COLO668 (cell line): ENCODE data around the gene FOXRED2.
A peak's percentile ranks its signal among the peaks of the same experiment; 100 is the strongest.

Source experiments
- DNase-seq: peaks from one replicate; lab custom pipeline; 2025; ENCODE audit not compliant: unreplicated experiment; lab: John Stamatoyannopoulos, UW

The FOXRED2 gene

DNA sequence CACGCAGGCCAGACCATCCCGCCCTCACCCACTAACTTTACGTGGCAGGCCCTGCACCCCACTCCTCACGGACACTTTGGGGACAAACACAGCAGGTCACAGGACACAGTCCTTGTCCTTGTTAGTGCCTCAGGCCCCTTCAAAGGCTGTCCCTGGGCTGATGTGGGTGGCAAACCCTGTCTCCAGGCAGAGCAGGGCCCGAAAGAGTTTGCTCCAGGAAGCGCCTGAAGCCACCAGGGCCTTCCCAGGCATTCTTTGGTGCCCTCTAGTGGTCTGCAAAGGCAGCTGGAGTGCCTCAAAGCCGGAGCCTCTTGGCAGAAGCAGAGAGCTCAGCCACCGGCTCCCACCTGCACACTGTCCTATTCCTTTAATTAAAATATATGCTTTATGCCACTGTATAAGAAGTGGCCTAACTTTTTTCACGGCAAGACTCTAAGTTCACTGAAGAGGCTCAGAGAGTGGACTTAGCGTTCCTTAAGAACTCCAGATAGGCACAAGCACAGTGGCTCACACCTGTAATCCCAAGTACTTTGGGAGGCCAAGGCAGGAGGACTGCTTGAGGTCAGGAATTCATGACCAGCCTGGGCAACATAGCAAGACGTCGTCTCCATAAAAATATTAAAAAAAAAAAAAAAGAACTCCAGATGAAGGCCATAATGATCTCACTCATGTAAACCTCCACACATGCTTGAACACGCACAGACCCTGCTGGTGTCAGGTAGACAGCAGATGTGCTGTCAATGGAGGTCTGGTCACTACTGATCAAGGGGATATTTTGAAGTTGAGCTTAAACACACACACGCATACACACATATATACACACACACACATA is 36.5 kb downstream of the FOXRED2 start:
- peak; percentile 75 for DNase-seq

DNA sequence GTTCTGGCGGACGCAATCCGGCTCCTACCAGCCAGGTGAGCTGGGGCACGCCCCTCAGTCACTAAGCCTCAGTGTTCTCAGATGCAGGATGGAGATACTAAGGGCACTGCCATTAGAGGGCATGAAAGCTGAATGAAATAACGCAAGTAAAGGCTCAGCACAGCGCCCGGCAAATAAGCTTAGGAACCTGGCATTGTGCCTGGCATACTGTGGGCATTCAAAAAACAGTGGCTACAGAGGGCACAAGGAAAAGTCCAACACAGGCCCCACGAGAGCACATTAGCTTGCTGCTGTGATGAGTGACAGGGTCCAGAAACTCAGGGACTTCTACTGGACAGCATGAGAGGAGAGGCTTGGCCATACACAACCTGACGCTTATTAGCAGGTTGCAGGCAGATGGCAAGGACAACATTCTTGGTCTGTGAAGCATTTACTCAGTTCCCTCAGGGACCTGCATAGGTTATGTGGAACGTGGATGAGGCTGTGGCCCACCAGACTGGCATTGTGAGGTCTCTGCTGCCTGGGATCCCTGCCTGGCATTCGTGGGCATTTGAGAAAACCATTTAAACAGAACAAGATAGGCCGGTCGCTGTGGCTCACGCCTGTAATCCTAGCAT is 37.6 kb downstream of the FOXRED2 start:
- DNase-seq, result no peak

DNA sequence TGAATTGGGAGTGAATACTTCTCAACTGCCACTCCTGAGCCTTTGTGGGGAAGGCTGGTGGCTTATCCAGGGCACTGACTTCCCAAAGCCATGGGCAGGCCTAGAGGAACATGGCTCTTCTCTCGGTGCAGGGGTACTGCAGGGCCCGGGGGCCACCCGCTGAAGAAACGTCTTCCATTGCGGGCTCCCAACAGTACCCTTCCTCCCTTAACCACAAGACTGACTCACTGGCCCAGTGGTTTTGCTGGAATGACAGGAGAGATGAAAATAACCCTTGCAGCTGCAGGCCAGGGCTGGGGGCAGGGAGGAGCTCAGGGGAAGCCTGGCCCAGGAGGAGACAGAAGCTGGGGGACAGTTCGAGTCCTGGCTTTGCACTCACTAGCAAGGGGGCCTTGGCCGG is 38.9 kb downstream of the FOXRED2 start:
- DNase-seq, result no peak

DNA sequence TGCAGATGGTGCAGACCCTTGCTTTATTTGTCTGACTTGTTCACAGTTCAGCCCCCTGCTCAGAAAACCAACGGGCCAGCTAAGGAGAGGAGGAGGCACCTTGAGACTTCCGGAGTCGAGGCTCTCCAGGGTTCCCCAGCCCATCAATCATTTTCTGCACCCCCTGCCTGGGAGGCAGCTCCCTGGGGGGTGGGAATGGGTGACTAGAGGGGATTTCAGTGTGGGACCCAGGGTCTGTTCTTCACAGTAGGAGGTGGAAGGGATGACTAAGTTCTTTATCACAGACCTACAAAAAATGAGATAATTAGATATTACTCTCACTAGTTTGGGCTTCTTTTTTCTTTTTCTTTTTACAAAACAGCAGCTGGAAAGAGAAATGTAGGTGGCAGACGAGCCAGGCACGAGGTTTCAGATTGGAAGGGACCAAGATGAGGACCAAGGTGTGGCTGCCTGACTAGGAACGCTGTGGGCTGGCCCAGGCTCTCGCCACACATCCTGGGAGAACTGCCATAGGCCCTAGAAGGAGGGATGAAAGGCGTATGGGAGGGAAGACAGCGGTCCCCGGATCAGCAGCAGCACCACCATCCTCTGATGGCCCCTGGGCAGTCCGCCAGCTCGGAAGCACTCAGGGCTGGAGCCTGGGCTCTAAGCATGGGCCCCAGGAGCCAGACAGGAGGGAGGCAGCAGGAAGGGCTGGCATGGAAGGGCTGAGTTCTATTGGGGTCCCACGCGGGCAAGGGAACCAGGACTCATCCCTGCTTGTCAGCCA is 39.6 kb downstream of the FOXRED2 start:
- no peak for DNase-seq

DNA sequence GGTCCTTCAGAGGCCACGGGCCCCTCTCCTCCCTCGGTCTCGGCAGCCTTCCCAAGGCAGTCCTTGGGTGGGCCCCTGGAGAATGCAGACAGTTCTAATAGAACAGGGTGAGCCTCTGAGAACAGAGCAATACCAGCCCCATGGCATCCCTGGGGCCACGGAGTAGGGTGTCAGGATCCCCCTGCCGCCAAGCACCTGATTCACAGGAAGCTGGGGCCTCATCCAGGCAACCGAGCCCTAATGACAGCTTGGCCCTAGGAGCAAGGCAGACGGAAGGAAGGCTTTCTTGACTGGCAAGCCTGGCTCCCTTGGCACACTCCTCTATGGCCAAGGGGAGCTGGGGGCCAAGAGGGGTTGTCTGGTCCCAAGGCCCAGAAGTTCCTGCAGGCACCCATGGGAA is 40.6 kb downstream of the FOXRED2 start:
- DNase-seq, result no peak

DNA sequence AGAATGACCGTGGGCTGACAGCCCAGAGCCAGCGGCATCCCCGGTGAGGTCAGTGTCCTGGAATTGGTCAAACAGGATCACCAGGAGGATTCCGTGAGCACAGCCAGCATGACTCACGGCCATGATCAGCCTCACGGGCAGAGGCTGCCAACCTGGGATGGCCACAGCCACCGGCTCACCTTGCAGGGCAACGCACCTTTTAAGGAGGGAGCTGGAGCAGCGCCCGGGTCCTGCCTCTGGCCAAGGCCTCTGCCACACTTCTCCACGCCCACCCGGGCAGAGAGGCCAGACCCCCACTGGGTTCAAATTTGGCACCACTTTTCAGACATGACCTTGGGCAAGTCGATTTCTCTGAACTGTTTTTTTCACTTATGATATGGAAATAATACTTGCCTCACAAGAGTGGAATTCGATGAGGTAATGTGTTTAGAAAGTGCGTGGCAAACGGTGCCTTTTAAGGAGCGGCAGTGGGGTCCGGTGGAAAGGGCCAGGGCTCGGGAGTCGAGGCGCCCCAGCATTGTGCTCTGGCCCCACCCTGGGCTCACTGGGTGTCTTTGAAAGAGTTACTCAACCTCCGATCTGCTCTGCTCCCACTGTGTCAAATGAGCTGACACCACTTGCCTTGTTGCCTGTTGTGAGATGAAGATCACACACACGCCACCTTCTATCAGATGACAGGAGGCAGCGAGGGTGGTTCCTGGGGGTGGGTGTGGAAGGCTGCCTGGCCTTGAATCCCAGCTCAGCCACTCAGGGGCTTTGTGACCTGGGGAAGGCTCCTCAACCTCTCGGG is 41.4 kb downstream of the FOXRED2 start:
- DNase-seq, result no peak

DNA sequence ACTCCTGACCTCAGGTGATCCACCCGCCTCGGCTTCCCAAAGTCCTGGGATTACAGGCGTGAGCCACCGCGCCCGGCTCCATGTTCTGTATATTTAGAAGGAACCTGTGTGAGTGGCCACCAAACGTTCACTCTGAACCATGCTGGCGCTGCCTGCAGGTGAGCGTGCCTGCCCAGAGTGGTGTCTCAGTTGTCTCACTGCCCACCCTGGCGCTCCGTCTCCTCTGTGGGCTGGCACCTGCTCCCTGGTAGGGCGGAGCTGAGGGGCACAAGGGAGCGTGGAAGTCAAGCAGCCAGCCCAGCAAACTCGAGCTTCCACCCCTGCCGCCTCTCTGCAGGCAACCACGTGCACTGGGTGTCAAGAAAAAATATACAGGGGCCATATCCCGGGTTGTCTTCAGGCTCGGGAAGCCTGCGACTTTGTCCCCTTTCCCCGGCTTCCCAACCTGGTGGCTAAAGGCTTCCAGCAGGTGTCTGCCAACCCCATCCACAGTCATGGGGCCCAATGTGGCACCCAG is 42.1 kb downstream of the FOXRED2 start:
- no peak for DNase-seq

DNA sequence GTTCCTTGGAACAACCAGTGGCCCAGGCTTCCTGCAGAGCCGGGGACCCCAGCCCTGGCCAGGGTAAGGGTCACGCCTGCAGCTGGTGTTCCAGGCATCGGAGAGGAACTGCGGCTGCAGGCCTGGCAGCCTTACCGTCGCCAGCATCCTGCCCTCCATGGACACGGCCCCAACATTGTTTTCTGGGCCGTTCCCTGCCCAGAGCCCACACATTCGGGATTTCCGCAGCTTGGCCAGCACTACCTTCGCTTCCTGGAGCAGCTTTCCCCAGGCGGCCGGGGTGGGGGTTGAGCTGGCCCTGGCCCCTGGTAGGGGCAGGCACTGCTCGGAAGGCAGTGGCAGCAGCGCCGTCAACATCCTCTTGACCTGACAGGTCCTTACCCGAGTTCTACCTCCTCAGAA is 43.1 kb downstream of the FOXRED2 start:
- DNase-seq, result no peak

DNA sequence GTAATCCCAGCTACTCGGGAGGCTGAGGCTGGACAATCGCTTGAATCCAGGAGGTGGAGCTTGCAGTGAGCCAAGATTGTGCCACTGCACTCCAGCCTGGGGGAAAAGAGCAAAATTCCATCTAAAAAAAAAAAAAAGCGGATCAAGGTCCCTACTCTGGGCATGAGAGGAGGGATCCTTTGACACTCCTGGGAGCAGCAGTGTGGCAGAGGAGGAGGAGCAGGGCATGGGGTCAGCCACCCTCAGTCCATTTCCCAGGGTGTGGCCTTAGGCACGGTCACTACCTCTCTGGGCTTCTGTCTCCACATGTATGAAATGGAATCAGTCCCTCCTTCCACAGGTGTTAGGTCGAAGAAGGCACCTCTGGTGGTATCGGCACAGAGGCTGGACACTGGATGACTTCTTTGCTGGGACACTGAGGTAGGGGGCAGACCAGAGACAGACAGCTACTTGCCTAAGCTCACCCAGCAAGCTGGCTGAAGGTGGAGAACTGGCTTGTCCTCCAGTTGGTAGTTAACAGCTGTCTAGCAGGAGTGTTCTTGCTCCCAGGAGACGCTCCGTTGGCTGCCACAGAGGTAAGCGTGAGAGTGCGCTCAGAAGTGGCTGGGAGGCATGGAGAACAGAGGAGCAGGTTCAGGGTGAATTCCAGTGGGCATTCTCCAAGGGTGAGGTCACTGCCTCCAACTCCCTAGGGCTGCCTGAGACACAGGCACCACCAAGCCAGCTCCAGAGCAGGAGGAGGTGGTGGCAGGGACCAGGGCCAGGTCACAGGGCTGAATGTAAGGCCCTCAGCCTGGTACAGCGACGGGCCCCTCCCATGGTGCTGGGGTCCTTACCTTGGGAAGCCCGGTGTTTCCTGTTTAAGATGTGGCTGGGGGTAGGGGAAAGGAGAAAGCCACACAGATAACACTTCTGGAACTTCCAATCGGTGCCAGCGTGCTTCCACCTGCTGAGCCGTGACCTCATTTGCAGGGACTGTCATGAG is 44.9 kb downstream of the FOXRED2 start:
- DNase-seq, result peak; percentile 38

DNA sequence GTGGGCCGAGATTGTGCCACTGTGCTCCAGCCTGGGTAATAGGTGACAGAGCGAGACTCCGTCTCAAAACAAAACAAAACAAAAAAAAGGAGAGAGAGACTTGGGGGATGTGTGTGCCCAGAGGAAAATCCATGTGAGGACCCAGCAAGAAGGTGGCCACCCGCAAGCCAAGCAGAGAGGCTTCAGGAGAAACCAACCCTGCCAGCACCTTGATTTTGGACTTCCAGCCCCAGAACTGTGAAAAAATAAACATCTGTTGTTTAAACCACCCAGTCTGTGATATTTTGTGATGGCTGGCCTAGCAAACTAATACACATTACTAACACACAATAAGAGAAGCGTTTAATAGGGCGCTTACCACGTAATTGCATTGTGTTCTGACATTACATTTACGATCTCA is 46.6 kb downstream of the FOXRED2 start:
- no peak for DNase-seq

DNA sequence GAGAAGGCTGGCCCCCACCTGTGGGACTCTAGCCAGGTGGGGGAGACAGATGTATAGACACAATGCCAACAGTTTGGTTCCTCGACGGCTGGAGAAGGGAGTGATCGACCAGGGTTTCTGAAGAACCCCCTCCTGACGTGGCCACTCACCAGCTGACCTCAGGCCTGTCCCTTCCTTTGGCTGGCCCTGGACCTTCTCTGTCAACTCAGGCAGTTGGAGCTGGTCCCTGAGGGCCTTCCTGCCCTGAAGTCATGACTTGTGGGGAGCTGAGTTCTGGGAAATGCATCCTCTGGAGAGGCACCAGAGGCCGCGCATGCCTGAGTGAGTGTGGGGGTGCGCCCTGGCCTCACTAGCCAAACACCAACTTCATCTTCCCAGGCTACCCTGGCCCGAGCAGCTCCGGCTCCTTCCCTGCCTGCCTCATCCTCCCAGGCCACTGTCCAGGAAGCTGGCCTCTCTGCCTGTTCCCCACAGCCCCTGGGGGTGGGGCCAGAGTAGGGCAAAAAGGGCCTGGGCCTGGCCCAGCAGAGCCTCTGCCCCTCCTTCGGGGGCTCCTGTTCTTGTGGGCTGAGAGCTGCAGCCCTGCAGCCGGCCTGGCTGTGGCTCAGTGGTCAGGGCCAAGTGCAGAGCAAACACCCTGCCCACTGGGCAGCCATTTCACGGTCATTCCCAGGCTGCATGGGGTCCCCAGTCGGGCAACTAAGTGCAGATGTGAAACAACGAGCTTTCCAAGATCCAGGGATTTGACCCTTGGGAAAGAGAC is 49.0 kb downstream of the FOXRED2 start:
- no peak for DNase-seq

DNA sequence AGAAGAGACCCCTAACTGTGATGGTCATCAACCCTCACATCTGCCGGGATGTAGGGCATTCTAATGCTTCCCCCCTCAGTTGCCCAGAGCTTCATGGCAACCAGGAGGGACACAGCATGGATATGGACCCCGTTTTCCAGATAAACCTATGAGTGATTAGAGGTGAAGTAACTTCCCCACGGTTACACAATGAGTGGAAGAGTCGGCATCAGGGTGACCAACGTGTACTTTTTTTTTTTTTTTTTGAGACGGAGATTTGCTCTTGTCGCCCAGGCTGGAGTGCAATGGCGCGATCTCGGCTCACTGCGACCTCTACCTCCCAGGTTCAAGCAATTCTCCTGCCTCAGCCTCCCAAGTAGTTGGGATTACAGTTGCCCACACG is 50.4 kb downstream of the FOXRED2 start:
- no peak for DNase-seq

DNA sequence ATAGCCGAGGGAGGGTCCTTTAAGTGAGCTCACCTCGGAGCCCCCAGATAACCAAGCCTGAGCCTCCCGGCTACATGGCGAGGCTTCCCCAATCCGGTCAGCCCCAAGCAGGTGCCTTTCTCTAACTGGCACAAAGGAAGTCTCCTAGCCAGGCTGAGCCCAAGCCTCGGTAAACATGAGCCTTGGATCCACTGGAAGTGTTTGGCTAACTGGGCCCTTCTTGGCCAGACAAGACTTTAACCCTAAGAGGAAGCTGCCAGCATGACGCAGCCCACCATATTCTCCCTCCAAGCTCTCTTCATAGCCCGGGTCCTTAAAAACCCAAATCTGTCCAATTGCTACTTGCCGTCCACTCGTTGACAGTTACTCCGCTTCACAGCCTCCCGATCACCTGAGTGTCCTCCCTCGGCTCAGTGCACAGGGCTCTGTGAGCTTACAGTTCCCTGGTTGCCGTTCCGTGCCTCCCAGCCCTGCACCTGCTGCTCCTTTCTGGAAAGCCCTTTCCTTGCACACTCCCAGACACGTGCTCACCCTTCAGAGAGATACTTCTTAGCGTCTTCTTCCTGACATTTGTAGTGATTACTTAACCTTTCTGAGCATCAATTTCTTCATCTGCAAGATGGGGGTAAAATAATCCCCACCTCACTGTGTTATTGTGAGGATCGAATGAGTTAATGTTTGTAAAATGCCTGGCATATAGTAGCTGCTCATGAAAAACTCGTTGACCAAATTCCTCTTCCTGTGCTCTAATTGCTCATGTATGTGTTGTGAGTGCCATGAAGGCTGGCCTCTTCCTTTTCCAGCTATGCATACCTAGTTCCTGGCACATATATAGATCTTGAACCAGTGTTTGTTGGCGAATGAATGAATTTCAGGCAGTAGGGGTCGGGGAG is 51.0 kb downstream of the FOXRED2 start:
- DNase-seq, result peak; percentile 61

DNA sequence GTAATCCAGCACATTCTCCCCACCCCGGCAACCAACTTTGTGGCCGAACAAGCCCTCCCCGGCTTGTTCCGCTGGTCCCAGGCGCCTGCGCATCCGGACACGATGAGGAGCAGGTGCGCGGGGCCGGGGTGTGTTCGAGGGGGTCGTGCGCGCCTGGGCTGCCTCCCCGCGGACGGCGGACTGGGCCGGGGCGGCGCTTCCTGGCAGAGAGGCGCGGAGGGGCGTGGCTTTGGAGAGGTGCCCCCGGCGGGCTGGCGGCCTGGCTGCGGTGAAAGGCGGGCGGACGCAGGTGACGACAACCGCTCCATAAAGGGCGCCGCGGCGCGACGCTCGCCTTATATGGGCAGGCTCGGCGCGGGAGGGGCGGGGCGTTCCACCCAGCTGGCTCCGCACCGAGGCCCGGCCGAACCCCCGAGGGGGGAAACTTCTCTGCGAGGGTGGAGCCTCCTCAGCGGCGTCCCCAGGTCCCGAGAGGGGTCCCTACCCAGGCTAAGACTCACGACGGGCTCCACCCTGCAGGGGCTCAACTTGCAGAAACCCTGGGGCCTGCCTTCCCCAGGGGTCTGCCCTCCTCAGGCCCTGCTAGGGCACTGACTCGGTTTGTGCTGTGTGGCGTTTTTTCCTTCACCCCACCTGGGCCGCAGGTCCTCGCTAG is 51.8 kb downstream of the FOXRED2 start:
- peak; percentile 99 for DNase-seq

DNA sequence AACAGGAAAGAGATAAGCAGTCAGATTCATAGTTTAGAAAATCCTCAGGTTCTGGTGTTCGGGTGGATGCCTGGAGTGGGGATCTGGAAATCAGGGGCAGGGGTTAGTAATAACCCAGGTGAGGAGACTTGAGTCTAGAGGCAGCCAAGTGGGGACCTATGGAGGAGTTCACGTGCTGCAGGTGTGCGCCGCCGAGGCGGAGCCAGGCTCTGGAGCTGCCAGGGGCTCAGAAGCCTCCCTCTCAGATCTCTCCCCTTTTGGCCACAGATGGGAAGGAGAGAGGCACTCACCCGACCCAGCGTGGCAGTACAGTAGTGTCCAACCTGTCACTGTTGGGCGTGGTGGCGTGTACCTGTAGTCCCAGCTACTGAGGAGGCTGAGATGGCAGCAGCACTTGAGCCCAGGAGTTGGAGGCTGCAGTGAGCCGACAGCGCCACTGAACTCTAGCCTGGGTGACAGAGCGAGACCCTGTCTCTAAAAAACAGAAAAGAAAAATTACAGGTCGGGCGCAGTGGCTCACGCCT is 52.9 kb downstream of the FOXRED2 start:
- DNase-seq, result no peak

DNA sequence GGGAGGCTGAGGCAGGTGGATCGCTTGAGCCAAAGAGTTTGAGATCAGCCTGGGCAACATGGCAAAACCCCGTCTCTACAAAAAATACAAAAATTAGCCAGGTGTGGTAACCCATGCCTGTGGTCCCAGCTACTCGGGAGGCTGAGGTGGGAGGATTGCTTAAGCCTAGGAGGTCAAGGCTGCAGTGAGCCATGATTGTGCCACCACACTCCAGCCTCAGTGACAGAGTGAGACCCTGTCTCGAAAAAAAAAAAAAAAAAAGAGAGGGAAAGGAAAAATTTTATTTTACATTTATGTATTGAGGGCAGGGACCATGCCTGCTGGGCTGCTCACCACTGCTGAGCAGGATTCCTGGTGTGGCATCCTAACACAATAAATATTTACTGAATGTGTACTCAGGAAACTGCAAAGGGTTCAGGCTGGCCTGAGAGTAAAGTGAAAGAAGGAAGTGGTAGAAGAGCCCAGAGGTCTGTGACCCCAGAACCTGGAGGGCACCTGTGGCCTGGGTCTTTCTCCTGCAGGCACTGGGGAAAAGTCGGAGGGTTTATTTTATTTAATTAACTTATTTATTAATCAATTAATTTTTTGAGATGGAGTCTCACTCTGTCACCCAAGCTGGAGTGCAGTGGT is 53.7 kb downstream of the FOXRED2 start:
- peak; percentile 13 for DNase-seq
